CD4-positive, alpha-beta T cell treated with Interleukin-15 for 1 hour (primary cell): ENCODE measurements around the gene RNF152.

Source experiments
- DNase-seq: peaks from one replicate; pipeline ENCODE4 v3.0.0-alpha.2; 2020

RNF152 gene, protein sequence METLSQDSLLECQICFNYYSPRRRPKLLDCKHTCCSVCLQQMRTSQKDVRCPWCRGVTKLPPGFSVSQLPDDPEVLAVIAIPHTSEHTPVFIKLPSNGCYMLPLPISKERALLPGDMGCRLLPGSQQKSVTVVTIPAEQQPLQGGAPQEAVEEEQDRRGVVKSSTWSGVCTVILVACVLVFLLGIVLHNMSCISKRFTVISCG

DNA sequence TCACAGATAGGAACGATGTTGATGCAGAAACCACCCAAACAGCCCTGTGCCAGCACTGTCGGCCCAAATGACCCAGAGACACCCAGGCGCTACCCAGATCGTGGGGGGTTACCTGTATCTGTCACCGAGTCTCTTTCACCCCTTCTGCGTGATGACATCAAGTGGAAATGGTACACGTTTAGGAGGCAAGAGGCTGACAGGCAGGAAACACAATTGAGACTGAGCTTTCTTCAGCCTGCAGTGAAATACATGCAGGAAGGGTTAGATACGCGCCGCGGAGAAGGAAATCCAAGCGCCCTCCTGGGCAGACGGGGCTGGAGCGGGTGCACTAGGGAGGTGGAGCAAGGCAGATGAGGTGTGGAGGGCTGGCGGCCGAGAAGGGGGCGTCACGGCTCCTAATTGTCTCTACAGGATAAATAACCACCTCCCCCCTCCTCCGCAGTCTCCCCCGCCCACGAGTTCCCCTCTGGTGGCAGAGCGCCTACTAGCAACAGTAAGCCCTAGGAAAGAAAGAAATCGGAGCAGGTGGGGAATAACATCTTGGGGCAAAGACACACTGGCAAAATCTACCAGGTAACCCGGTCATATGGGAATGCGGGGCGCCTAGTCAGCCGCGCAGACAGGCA is at the start of gene RNF152:
Gene RNF152 (minus strand): TSS at position 325 of the 626 bp plus-strand sequence. CDS start 76,544 bp downstream, outside the sequence.
- no peak for DNase-seq

DNA sequence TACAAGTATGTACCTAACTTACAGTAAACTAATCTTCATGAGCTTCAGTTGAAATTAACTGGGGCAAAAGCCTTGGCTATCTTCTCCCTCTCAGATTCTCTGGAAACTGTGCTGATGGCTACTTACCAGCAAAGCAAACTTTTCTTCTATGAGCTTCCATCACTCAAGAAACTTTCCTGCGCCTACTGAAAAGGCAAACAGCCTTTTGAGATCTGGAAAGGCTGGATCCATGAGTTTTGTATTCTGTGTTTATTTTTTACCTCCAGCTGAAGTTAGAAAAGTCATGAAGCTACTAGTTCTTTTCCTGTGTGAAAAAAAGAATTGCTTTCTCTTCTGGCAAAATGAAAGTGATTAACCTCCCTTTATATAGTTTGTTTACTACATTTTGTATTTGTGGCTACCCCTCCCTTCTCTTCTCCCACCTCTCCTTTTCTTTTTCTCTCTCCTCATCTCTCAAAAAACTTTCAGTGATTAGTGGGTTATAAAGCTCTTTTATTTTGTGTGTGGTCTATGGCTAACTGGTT is 49.2 kb upstream of the RNF152 start:
- no peak for DNase-seq

DNA sequence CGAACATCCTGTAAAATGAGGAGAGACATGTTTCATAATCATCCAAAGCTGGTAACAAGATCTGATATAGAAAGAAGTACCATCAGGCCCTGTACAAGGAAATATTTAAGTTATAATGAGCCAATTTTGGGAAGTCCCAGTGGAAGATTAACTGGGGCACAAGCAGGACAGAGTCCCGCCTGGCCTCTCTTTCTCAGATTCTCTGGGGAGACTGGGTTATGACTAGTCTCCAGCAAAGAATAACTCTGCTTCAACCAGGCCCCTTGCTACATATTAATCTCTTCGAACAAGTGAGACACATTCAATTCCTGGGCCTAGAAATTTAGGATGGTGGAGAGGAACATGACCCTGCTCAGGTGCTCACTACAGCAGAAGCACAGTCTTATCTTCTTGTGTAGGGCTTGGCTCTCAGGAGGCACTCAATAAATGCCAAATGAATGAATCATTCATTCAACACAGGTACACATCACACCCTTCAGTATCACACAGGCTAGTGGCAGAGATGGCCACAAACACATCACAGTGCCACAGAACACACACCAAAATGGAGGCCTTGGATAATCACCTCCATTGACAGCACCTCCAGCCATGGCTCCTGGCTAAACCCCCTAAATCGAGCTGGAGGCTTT is 46.4 kb upstream of the RNF152 start:
- no peak for DNase-seq

DNA sequence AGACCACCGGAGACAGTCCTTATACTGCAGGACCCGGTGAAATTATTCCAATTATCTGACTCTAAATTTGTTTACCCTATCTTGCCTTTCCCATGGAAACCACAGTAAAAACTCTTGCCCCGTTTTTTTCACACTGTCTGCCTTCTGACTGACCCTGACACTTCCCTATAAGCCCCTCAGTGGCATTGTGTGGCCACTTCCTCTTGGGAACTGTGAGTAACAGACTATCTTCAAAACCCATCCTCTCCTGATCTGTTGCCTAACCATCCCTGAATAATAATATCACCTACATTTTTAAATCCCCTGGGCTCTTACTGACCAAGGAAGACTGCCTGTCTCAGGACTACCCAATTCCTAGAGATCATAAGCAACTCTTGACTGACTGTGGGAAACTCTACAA is 42.6 kb upstream of the RNF152 start:
- DNase-seq = no peak

DNA sequence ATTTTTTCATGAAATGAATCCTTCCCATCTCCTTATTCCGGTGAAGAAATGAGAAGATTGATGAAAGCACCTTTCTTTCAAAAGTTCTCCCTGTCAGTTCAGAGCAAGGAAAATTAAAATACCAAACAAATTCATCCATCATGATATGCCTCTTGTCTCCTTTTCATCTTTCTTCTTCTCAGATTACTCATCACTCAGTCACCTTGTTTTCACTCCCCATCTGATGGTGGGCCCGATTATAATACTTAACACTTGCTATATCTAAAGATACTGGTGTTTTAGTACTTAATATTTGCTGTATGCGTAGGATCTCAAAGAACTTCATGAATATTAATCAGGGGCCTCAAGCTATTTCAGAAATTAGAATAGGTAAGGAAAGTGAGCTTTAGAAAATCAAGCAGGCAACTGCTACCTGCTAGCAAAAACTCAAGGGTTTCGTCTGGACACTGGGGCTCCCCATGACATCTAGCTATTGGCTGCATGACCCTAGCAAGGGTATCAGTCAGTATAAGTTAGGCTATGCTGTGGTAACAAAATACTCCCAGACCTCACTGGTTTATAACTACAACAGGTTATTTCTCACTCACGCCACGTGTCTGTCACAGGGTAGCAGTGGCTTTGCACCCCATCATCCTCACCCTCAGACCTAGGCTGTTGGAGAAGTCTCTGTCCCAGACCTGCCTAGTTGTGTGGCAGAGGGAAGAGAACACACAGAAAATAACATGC is 39.0 kb upstream of the RNF152 start:
- no peak for DNase-seq

DNA sequence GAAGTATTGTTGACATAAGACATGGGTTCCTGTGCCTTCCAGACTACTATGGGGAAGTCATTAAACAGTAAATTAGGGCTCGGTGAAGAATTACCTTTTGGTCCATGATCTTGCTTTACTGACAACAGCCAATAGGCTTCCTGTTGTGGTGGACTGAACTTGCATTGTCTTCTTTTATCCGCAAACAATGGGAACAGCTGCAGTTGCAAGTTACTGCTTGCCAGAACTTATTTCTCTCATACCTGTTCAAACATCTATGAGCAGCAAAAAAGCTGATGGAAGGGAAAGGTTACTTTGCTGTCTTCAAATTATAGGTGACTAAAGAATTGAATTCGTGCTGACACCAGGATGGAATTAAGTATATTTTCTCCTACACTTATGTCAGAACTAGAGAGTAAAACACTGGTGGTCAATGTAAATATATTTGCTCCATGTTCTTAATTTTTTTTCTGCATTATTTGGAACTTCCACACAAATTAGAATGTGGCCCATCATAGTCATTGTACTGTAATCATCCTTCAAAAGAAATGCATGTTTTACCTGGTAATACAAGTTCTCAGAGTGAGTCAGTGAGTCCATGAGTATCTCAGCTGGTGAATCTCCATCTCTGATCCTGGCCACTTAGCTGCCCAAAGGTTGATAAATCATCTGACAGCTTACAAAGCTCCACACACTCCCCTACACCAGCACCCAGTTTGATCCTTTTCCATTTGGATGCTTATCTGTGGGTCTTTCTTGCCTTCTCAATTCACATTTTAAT is 37.3 kb upstream of the RNF152 start:
- DNase-seq = no peak

DNA sequence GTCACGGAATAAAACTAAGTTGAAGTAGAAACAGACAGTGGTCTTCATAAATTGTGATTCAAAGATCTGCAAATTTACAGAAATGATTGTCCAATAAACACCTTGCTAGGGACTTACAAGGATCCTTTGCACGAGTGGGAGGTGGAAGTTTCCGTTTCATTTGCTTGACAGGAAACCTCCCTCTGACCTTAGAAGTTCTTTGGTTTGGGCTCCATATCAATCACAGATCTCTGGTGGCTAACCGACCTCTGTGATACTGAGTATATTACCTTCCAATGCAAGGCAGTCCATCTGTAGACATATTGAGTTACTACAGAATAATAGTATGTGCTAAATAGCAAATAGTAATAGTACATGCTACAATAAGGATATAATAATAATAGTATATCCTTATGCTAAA is 33.7 kb upstream of the RNF152 start:
- DNase-seq = no peak

DNA sequence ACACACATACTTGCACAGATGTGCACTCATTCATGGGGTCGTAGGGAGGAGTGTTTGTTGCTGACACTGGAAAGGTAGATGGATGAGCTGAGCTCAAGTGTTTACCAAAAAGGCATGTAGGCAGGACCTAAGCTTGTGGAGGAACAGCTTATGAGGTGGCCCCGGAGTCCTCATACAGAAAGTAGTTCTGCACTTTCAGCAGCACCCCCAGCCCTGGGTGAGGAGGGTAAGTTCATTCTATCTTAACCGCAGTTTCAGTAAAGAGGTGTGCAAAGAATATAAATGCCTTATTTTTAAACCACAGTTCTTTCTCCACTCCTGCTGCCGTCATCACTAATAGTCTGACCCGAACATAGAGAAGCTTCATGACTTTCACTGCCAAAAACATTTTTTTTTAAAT is 31.7 kb upstream of the RNF152 start:
- DNase-seq = no peak

DNA sequence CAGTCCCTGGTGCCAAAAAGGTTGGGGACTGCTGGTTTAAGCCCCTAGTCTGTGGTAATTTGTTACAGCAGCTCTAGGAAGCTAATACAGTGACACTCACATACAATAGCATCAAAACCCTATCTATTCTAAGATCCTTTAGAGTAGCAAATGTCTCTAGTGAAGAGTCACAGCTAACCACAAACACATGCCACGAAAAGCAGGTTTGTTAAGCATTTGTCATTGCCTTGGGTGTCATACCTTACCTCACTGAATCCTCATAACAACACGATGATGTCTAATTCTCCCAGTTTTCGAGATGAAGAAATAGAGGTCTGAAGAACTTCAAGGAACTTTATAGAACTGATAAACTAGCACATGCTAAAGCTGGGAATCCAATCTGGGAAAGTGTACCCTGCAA is 29.6 kb upstream of the RNF152 start:
- DNase-seq = no peak

DNA sequence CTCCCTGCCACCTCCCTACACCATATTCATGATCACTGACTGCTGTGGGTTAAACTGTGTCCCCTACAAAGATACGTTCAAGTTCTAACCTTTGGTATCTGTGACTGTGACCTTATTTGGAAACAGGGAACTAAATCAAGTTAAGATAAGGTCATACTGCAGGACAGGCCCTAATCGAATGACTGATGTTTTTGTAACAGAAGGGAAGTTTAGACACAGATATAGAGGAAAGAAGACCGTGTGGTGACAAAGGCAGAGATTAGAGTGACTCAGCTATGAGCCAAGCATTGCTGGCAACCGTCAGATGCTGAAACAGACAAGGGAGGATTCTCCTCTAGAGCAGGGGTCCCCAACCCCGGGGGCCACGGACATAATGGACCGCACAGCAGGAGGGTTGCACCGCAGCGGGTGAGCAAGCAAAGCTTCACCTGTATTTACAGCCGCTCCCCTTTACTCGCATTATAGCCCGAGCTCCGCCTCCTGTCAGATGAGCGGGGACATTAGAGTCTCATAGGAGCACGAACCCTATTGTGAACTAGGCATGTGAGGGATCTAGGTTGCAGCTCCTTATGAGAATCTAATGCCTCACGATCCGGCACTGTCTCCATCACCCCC is 28.9 kb upstream of the RNF152 start:
- no peak for DNase-seq

DNA sequence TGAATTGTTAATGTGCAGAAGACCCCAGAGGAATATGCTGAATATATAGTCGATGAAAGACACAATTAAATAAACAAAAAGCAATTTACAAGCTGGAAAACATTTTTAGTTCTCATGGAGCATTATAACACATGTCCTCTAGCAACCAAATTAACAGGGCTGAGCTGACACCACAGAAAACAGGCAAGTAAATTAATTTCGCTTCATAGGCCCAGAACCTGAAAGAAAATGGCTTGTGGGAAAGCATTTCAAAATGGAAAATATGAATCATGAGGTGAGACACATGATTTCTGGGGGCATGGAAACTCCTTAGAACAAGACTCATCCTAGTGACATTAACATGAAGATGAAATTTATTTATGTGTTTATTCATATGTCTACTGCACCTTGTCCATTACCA is 25.0 kb upstream of the RNF152 start:
- DNase-seq = no peak

DNA sequence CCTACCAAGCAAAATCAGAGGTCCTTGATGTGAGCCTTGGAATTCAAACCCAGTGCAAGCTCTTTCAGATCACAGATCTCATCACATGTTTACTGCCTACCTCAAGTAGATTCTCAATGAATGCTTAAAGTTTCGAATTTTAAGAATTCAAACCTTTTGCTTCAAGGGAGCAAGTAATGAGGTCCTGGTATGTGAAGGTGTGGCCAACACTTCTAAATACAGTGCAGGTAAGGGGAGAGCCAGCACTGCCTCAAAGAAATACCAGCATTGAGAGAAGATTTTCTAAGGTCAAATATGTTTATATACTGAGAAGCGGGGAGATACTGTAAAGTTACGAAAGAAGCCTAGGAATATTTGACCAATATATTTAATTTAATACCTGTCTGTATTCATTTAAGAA is 19.7 kb upstream of the RNF152 start:
- no peak for DNase-seq

DNA sequence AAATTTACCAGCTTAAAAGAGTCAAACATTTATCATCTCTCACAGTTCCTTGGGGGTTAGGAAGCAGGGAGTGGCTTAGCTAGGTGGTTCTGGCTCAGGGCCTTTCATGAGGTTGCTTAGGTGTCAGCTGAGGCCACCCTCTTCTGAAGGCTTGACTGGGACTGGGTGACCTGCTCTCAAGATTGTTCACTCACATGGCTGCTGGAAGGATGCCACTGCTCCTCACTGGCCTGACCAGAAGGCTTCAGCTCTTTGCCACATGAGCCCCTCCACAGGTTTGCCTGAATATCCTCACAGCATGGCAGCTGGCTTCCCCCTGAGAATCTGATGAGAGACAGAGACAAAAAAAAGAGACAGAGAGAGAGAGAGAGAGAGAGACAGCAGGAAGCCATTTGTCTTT is 17.3 kb upstream of the RNF152 start:
- no peak for DNase-seq

DNA sequence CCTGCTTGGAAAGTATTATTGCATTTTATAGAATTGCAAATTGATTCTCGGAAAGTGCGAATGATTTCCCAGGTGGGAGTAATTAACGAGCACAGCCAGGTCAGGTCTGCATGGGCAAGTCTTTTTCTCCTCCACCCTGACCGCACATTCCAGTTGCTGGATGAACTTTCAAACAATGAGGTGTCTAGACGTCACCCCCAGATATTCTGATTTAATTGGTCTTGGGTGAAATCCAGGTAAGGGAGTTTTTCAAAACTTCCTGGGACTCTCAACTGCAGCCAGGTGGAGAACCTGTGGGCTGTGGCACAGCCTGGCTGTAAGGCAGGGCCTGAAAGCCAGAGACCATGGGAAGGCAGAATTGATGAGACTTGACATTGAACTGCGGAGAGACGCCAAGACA is 15.9 kb upstream of the RNF152 start:
- DNase-seq = no peak

DNA sequence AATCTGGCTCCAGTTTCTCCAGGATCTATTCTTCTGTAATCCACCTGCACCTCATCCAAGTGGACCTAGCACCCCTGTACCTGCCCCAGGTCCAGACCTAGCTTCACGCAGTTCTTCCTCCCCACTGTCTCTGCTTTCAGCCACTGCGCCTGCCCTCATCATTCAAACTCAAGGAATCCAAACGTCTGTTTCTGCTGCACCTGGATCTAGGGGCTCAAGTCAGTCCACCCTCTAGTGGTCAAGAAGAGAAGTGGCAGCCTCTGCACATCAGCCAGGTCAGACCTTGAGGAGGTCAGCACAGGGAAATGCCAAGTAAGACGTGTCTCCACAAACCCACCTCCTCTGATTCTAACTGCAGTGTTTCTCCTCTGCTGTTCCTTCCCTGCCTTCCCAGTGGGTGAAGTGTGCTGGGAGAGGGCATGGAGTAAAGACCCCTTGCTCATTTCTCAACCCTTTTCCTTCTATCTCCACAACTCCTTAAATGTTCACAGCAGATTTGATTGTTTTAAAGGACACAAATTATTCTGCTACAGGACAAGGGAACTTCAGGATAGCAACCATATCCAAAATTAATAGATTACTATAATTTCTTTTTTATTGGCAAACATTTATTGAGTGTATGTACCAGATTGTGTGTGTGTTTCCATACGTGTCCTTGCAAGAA is 8.6 kb upstream of the RNF152 start:
- peak; percentile 33 for DNase-seq

DNA sequence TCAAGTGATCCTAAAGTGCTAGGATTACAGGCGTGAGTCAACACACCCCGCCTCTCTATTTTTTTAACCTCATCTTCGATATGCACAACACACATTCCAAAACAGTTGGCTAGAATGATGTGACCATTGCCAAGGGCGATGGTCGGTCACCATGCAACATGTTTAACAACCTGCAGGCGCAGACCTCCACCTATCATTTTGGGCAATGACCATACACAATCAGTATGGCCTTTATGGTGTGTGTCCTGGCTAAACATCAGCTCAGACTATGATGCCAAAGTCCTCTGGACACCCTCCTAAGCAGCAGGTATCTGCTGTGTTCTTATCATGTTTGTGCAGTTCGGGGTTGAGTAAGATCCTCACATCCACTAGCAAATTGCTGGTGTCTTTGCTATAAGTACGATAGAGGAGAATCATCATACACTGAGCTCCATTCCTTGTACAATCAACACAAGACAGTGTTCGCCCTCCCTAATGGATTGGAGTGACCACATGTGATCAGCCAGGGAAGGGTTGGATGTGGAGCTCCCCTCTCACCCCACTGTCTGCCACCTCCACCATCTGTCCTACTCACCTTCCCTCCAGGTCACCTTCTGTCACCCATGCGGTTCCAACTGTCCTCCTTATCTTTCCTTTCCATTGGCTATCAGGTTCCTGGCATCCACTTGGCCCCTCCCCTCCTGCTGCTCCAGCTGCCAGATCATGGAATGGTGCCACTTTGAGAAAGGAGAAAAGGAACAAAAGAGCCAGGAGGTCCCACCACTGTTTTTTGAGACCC is 7.9 kb upstream of the RNF152 start:
- no peak for DNase-seq

DNA sequence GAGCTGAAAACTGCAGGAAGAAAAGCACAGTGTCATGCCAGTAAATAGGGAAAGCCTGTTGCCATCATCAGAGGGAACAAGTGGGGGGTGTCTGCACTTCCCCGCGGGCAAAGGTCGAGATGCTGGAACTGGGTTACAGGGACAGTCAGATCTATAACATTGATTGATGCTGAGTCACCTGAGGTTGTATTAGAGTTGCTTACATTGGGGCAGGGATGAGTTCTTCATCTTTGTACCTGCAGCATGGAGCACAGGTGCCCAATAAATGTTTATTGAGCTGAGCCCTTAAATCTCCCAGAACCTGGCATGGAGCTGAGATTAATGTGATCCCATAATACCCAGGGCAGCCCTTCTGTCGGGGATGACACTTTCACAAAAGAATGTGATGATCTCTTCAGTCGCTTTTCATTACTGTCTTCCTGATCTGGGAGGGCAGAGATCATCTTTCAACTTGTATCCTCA is 5.9 kb upstream of the RNF152 start:
- DNase-seq = no peak

DNA sequence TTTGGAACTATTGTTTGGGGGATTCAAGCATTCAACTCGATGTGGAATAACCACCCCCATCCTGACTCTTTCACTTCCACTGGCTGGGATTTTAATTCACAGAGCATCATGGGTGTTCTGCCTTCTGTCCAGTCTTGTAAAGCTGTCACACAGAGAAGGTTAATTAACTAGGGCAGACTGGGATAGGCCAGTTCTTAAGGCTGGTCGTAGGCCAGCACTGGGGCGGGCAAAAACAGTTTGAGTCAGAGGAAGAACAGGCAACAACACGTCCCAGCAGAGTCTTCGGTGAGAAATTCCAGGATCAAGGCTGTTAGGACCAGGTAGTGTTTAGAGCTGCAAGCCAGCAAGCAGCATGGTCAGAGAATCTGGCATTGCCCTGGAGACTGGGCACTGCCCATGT is 4.0 kb upstream of the RNF152 start:
- DNase-seq = no peak

DNA sequence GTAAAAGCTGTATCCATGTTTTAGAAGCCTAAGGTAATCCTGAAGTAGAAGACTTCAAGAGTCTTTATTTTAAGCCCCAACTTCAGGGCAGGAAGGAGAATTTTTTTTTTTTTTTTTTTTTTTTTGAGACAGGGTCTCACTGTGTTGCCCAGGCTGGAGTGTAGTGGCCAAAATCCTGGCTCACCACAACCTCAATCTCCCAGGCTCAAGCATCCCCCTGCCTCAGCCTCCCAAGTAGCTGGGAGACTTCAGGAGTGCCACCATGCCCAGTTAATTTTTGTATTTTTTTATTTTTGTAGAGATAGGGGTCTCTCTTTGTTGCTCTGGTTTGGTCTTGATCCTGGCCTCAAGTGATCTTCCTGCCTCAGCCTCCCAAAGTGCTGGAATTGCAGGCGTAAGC is 3.3 kb upstream of the RNF152 start:
- DNase-seq = no peak

DNA sequence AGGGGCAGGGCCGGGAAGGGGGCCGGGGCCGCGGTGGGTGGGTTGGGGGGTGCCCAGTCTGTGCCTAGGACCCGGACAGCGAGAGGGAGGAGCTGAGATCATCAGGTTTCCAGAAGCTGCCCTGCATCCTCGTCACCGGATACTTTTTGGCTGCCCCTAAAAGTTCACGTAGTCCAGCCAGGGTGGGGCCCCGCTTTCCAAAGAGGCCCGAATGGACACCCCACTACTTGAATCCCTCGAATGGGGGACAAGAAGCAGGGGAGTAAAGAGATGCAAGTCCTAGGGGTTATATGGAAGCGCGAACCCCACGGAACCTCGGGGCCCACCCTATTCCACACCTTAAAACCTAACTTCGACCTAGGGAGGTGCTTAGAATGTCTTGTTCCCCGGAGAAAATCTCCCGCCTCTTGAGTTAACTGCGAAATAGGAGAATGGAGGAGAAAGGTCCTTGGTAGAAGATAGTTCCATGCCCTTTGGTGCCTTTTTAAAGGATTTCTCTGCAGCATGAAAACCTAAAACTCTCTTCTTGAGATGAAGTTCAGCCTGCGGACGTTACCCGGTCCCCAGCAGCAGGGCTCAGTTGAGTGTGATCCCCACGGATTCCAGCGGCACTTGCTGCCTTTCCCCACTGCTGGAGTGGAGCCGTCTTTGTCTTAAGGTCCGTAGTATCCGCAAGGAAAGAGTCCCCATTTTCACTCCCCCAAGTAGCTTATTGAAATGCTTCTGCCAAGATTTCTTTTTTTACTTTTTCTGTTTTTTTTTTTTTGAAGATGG is 2.1 kb upstream of the RNF152 start:
- no peak for DNase-seq
